ENCODE measurements around the gene CCKAR.

DNA sequence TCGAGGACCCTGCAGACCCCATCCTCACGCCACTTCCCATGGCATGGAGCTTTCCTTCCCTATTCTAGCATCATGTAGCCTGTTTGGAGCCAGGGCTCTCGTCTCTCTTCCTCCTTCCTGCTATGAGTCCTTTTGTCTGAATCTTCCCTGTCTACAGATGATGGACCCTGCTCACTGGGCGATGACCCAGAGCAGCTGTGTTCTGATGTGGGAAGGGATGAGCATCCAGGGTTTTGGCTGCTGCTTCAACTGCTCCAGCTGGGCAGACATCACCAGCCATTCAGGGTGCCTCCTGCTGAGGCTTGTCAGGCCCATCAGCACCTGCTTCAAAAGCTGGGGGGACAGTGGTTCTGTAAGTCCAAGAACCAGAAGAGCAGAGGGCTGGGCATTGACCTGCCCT is 3.2 kb upstream of the CCKAR start:
- TF ChIP-seq, protein P1, sequence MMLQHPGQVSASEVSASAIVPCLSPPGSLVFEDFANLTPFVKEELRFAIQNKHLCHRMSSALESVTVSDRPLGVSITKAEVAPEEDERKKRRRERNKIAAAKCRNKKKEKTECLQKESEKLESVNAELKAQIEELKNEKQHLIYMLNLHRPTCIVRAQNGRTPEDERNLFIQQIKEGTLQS (CRISPR knock-in tag; conservative IDR thresholded peaks at IDR 0.05), result no peak
- TF ChIP-seq, protein P2, sequence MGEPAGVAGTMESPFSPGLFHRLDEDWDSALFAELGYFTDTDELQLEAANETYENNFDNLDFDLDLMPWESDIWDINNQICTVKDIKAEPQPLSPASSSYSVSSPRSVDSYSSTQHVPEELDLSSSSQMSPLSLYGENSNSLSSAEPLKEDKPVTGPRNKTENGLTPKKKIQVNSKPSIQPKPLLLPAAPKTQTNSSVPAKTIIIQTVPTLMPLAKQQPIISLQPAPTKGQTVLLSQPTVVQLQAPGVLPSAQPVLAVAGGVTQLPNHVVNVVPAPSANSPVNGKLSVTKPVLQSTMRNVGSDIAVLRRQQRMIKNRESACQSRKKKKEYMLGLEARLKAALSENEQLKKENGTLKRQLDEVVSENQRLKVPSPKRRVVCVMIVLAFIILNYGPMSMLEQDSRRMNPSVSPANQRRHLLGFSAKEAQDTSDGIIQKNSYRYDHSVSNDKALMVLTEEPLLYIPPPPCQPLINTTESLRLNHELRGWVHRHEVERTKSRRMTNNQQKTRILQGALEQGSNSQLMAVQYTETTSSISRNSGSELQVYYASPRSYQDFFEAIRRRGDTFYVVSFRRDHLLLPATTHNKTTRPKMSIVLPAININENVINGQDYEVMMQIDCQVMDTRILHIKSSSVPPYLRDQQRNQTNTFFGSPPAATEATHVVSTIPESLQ (CRISPR knock-in tag; IDR thresholded peaks at IDR 0.05), result no peak
- TF ChIP-seq, protein P3, sequence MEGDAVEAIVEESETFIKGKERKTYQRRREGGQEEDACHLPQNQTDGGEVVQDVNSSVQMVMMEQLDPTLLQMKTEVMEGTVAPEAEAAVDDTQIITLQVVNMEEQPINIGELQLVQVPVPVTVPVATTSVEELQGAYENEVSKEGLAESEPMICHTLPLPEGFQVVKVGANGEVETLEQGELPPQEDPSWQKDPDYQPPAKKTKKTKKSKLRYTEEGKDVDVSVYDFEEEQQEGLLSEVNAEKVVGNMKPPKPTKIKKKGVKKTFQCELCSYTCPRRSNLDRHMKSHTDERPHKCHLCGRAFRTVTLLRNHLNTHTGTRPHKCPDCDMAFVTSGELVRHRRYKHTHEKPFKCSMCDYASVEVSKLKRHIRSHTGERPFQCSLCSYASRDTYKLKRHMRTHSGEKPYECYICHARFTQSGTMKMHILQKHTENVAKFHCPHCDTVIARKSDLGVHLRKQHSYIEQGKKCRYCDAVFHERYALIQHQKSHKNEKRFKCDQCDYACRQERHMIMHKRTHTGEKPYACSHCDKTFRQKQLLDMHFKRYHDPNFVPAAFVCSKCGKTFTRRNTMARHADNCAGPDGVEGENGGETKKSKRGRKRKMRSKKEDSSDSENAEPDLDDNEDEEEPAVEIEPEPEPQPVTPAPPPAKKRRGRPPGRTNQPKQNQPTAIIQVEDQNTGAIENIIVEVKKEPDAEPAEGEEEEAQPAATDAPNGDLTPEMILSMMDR (IDR thresholded peaks at IDR 0.05), result no peak
- TF ChIP-seq PRRX2 (CRISPR knock-in tag; IDR thresholded peaks at IDR 0.05) (no peak), IRF2 (CRISPR knock-in tag; IDR thresholded peaks at IDR 0.05; ENCODE audit: borderline replicate concordance, low read depth) (no peak), ATF1 (CRISPR knock-in tag; IDR thresholded peaks at IDR 0.05) (no peak)
- TF ChIP-seq, protein P4, sequence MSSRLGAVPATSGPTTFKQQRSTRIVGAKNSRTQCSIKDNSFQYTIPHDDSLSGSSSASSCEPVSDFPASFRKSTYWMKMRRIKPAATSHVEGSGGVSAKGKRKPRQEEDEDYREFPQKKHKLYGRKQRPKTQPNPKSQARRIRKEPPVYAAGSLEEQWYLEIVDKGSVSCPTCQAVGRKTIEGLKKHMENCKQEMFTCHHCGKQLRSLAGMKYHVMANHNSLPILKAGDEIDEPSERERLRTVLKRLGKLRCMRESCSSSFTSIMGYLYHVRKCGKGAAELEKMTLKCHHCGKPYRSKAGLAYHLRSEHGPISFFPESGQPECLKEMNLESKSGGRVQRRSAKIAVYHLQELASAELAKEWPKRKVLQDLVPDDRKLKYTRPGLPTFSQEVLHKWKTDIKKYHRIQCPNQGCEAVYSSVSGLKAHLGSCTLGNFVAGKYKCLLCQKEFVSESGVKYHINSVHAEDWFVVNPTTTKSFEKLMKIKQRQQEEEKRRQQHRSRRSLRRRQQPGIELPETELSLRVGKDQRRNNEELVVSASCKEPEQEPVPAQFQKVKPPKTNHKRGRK (CRISPR knock-in tag; IDR thresholded peaks at IDR 0.05; ENCODE audit: borderline replicate concordance), result no peak
- TF ChIP-seq, protein P5, sequence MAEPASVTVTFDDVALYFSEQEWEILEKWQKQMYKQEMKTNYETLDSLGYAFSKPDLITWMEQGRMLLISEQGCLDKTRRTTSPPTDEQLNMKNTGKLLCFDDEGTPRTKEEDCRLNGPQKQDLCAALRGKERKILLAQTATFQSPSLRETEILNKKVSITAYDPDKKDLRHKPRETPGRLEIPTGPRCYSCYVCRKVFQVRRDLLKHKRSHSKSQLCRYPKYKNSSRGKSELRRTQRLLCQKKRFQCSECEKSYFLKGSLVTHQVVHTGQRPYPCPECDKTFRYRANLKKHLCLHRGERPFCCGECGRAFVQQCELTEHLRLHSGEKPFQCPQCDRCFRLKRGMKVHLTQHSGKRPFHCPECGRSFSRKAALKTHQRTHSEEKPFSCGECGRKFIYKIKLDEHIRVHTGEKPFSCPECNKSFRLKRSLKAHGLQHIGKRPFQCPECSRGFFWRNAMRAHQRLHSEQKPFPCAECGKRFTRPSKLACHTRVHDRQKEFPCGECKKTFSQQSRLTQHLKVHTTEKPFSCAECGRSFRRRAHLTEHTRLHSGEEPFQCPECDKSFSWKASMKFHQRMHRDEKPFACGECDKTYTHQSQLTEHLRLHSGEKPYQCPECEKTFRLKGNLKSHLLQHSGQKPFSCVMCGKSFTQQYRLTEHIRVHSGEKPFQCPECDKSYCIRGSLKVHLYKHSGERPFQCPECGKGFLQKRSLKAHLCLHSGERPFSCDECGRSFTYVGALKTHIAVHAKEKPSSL (CRISPR knock-in tag; conservative IDR thresholded peaks at IDR 0.05), result no peak
